PC-3 (cell line): Measurements from ENCODE around the gene UNCX. TPM values are rescaled to one million over a fixed set of nuclear protein-coding genes. Genes with fewer than 3 reads are reported as not detected.

ENCODE experiments used
- ATAC-seq: fragments of 200-7000 bp; cut with Tn5 transposase; 2 replicates; pipeline ENCODE4 v1.9.1; 2020; ENCODE audit warnings: mild to moderate bottlenecking, moderate library complexity
- BruUV-seq: library from RNA; stranded (reverse); fragments of 400-500 nt; replicated peaks from 2 replicates; lab custom pipeline; 2021; lab: Mats Ljungman, UMichigan
- CTCF ChIA-PET: fragments of 300-600 bp; sonication (Branson Sonifier 250); formaldehyde crosslinking; loops from one replicate; lab custom pipeline; 2022; ENCODE audit warnings: antibody characterized with exemption; lab: Charles Lee
- POLR2A ChIA-PET: fragments of 300-600 bp; sonication (Branson Sonifier 250); formaldehyde crosslinking; loops from one replicate; lab custom pipeline; 2022; ENCODE audit warnings: antibody characterized with exemption; ENCODE audit not compliant: unreplicated experiment; lab: Charles Lee
- DNase-seq: peaks from one replicate; pipeline ENCODE4 v3.0.0-alpha.2; 2015
- H2AFZ ChIP-seq: fragments of 300-600 bp; sonication (generic); 2 replicates; pipeline ENCODE4 v1.6.0; 2016; ENCODE audit warnings: antibody characterized with exemption, low read length
- H3F3A ChIP-seq: fragments of 300-600 bp; sonication (generic); one replicate; pipeline ENCODE4 v1.6.0; 2017; ENCODE audit warnings: antibody characterized with exemption, low read length, control low read depth, mild to moderate bottlenecking; ENCODE audit not compliant: unreplicated experiment
- H3K27ac ChIP-seq: fragments of 300-600 bp; sonication (generic); 2 replicates; pipeline ENCODE4 v1.5.1; 2016; ENCODE audit warnings: mild to moderate bottlenecking, low read length
- H3K27me3 ChIP-seq: fragments of 300-600 bp; sonication (generic); 2 replicates; pipeline ENCODE4 v1.6.1; 2016; ENCODE audit warnings: low read length, mixed read lengths
- H3K36me3 ChIP-seq: fragments of 300-600 bp; sonication (generic); 2 replicates; pipeline ENCODE4 v1.6.1; 2016; ENCODE audit warnings: low read depth, mixed run types, low read length, mixed read lengths
- H3K4me1 ChIP-seq: fragments of 300-600 bp; sonication (generic); 2 replicates; pipeline ENCODE4 v1.5.1; 2016; ENCODE audit warnings: low read length; ENCODE audit not compliant: insufficient read depth
- H3K4me2 ChIP-seq: fragments of 300-600 bp; sonication (generic); 2 replicates; pipeline ENCODE4 v1.6.0; 2016; ENCODE audit warnings: low read length
- H3K4me3 ChIP-seq: fragments of 300-600 bp; sonication (generic); 2 replicates; pipeline ENCODE4 v1.5.1; 2016; ENCODE audit warnings: mild to moderate bottlenecking, low read length, mixed read lengths
- H3K79me2 ChIP-seq: fragments of 300-600 bp; sonication (generic); 2 replicates; pipeline ENCODE4 v1.6.1; 2017; ENCODE audit warnings: low read length, mixed read lengths
- H3K9ac ChIP-seq: fragments of 300-600 bp; sonication (generic); 2 replicates; pipeline ENCODE4 v1.6.0; 2016; ENCODE audit warnings: mild to moderate bottlenecking, low read length
- H3K9me2 ChIP-seq: fragments of 300-600 bp; sonication (generic); replicated peaks from 2 replicates; pipeline ENCODE4 v1.6.1; 2016; ENCODE audit warnings: mixed run types, low read length, mixed read lengths
- H3K9me3 ChIP-seq: fragments of 300-600 bp; sonication (generic); 2 replicates; pipeline ENCODE4 v1.6.1; 2016; ENCODE audit warnings: low read length, mixed read lengths
- H4K20me1 ChIP-seq: fragments of 300-600 bp; sonication (generic); 2 replicates; pipeline ENCODE4 v1.6.1; 2016; ENCODE audit warnings: low read length, mixed read lengths
- CTCF ChIP-seq: fragments of 300-600 bp; sonication (generic); conservative IDR thresholded peaks from 2 replicates; pipeline ENCODE4 v1.5.1; 2017; ENCODE audit warnings: antibody characterized with exemption, low read depth, mild to moderate bottlenecking, low read length
- EZH2 ChIP-seq: fragments of 300-600 bp; sonication (generic); IDR thresholded peaks from one replicate; pipeline ENCODE4 v1.6.1; 2017; ENCODE audit warnings: antibody characterized with exemption, mild to moderate bottlenecking, low read length; ENCODE audit not compliant: unreplicated experiment
- EZH2phosphoT487 ChIP-seq: fragments of 300-600 bp; sonication (generic); IDR thresholded peaks from 2 replicates; pipeline ENCODE4 v1.6.1; 2018; ENCODE audit warnings: mild to moderate bottlenecking, antibody characterized with exemption, low read length, borderline replicate concordance
- intact Hi-C: fragments of 100-400 bp; cut with micrococcal nuclease; formaldehyde crosslinking; loops from 2 replicates; pipeline ENCODE4 v1.9.0; 2023
- total RNA-seq: library from RNA; depleted of rRNA; stranded (reverse); fragments of >200 nt; gene quantifications from 2 replicates; pipeline ENCODE4 v1.2.3, GENCODE V29; 2014

The UNCX gene
- total RNA-seq, 1 experiment from 2014 or later = not detected

DNA sequence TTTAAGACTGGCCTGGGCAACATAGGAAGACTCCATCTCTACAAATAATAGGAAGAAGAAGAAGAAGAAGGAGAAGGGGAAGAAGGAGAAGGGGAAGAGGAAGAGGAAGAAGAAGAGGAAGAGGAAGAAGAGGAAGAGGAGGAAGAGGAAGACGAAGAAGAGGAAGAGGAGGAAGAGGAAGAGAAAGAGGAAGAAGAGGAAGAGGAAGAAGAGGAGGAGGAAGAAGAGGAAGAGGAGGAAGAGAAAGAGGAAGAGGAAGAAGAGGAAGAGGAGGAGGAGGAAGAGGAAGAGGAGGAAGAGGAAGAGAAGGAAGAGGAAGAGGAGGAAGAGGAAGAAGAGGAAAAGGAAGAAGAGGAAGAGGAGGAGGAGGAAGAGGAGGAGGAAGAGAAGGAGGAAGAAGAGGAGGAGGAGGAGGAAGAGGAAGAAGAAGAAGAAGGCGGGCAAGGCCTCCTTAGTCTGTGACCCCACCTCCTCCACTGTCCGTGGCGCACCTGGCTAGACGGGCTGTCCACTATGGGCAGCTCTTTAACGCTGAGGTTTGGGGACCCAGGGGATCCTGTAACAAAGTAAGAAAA, 43.9 kb upstream of the UNCX start:
- Histone ChIP-seq H3K27ac (no peak overlapping the region), H3K79me2 (no peaks in the 10 kb centered on the region), H3K4me1 (peaks cover 7% of the 10 kb centered on the region; the same call in 1 of the 2 replicates), H3K9me3 (no peaks in the 10 kb centered on the region), H3K4me3 (no peak overlapping the region), H3F3A (no peaks in the 10 kb centered on the region), H3K9me2 (no peaks in the 10 kb centered on the region), H4K20me1 (no peaks in the 10 kb centered on the region), H3K9ac (no peak overlapping the region), H2AFZ (no peak overlapping the region), H3K36me3 (no peaks in the 10 kb centered on the region), H3K27me3 (peaks cover 21% of the 10 kb centered on the region), H3K4me2 (no peak overlapping the region)
- intact Hi-C loops = no loop called here
- ChIA-PET CTCF (no interaction called here), POLR2A (no interaction called here)
- DNase-seq (no peak), ATAC-seq (no peak)
- TF ChIP-seq CTCF (no peak), EZH2phosphoT487 (no peak), EZH2 (no peak)
- BruUV-seq = no TSS peak

DNA sequence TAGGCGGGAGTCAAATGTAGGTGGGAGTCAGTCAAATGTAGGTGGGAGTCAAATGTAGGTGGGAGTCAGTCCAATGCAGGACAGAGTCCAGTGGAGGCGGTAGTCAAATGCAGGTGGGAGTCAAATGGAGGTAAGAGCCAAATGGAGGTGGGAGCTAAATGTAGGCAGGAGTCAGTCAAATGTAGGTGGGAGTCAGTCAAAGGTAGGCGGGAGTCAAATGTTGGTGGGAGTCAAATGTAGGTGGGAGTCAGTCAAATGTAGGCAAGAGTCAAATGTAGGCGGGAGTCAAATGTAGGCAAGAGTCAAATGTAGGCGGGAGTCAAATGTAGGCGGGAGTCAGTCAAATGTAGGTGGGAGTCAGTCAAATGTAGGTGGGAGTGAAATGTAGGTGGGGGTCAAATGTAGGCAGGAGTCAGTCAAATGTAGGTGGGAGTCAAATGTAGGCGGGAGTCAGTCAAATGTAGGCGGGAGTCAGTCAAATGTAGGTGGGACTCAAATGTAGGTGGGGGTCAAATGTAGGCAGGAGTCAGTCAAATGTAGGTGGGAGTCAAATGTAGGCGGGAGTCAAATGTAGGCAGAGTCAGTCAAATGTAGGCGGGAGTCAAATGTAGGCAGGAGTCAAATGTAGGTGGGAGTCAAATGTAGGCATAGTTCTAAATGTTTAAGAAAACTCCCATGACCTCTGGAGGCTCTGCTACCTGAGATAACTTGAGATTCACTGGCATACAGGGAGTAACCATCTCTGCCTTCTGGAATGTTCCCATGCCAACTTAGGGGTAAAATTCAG, 42.5 kb upstream of the UNCX start:
- no peak for DNase-seq
- no peak overlapping the region for H3K4me2 ChIP-seq
- POLR2A ChIA-PET = no interaction called here
- H3K27me3 ChIP-seq = peaks cover 19% of the 10 kb centered on the region
- no peak overlapping the region for H3K9ac ChIP-seq
- H3K9me2 ChIP-seq = no peaks in the 10 kb centered on the region
- H3K4me1 ChIP-seq = peaks cover 7% of the 10 kb centered on the region; the same call in 1 of the 2 replicates
- CTCF ChIA-PET = no interaction called here
- no peaks in the 10 kb centered on the region for H3F3A ChIP-seq
- H3K79me2 ChIP-seq = no peaks in the 10 kb centered on the region
- H3K9me3 ChIP-seq = no peaks in the 10 kb centered on the region
- H4K20me1 ChIP-seq = no peaks in the 10 kb centered on the region
- no peak overlapping the region for H3K27ac ChIP-seq
- H3K4me3 ChIP-seq = no peak overlapping the region
- ATAC-seq = no peak
- H2AFZ ChIP-seq = no peak overlapping the region
- H3K36me3 ChIP-seq = no peaks in the 10 kb centered on the region
- BruUV-seq = no TSS peak
- TF ChIP-seq CTCF = no peak
- TF ChIP-seq EZH2phosphoT487 = no peak
- no peak for TF ChIP-seq EZH2
- intact Hi-C loops = no loop called here
